GM23338 (cell line): Measurements from ENCODE around the gene FASN.
A peak's percentile ranks its signal among the peaks of the same experiment; 100 is the strongest.

Source experiments
- EZH2 ChIP-seq: fragments of 200-600 bp; sonication (generic); IDR thresholded peaks from one replicate; pipeline ENCODE4 v1.8.0; 2017; ENCODE audit warnings: antibody characterized with exemption, mild to moderate bottlenecking, low read depth; ENCODE audit not compliant: unreplicated experiment
- EZH2phosphoT487 ChIP-seq: fragments of 200-600 bp; sonication (generic); IDR thresholded peaks from one replicate; pipeline ENCODE4 v1.8.1; 2018; ENCODE audit warnings: antibody characterized with exemption; ENCODE audit not compliant: unreplicated experiment
- POLR2AphosphoS5 ChIP-seq: IDR thresholded peaks from 2 replicates; pipeline ENCODE4 v1.6.1; 2016; ENCODE audit warnings: antibody characterized with exemption, low read depth
- TF ChIP-seq, protein P1 (sequence below), 2 experiments: fragments of 200-600 bp in 1 of 2; sonication (generic) in 1 of 2; conservative IDR thresholded peaks; 2 replicates each; pipeline versions ENCODE4 v1.5.1 to v1.6.1; 2016 to 2017; ENCODE audit warnings: antibody characterized with exemption in 2 of 2, low read depth in 2 of 2, mild to moderate bottlenecking in 2 of 2, moderate library complexity in 1 of 2

DNA sequence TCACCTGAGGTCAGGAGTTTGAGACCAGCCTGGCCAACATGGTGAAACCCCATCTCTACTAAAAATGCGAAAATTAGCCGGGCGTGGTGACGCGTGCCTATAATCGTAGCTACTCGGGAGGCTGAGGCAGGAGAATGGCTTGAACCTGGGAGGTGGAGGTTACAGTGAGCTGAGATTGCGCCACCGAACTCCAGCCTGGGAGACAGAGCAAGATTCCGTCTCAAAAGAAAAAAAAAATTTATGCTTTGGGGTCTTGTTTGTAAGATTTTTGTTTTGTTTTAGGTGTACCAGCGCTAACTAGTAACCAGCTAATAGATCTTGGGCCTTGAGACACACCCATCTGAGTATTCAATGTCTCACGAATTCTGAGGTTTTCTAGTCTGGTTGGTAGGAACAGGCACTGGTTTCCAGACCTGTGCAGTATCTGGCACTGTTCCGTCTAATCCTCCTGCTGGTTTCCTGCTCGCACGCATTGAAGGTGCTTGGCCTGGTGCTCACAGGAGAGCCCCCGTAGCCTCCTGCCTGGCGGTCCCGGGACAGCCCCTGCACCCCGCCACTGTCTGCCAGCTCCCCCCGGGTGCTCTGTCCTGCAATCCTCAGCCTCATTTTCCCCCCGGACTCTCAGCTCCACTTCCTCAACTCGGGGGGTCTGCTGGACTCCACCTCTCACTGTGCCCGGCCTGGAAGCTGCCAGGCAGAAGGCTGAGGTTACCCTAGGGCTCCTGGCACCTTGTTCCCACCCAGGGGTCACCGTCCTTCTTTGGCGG is 21.8 kb downstream of the FASN start:
- TF ChIP-seq, protein P1, sequence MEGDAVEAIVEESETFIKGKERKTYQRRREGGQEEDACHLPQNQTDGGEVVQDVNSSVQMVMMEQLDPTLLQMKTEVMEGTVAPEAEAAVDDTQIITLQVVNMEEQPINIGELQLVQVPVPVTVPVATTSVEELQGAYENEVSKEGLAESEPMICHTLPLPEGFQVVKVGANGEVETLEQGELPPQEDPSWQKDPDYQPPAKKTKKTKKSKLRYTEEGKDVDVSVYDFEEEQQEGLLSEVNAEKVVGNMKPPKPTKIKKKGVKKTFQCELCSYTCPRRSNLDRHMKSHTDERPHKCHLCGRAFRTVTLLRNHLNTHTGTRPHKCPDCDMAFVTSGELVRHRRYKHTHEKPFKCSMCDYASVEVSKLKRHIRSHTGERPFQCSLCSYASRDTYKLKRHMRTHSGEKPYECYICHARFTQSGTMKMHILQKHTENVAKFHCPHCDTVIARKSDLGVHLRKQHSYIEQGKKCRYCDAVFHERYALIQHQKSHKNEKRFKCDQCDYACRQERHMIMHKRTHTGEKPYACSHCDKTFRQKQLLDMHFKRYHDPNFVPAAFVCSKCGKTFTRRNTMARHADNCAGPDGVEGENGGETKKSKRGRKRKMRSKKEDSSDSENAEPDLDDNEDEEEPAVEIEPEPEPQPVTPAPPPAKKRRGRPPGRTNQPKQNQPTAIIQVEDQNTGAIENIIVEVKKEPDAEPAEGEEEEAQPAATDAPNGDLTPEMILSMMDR (conservative IDR thresholded peaks at IDR 0.05; ENCODE audit: low read depth in 2 of 2) = no peak
- TF ChIP-seq EZH2phosphoT487 = no peak
- no peak for TF ChIP-seq EZH2
- peak; percentile 7; the same call in 1 of the 2 replicates for TF ChIP-seq POLR2AphosphoS5
